Endothelial cell of umbilical vein (primary cell): ENCODE measurements around the gene TXNRD2. TPM values are rescaled to one million over a fixed set of nuclear protein-coding genes. Genes with fewer than 3 reads are reported as not detected.

ENCODE experiments used
- BruUV-seq: library from RNA; stranded (reverse); fragments of 400-500 nt; replicated peaks from 2 replicates; lab custom pipeline; 2021; lab: Mats Ljungman, UMichigan
- CTCF ChIA-PET: fragments of 300-600, 350-600 bp; sonication (Branson Sonifier 250); formaldehyde crosslinking; loops from one replicate; lab custom pipeline; 2021; ENCODE audit warnings: antibody characterized with exemption, inconsistent platforms; lab: Charles Lee
- POLR2A ChIA-PET: fragments of 300-600, 350-600 bp; sonication (Branson Sonifier 250); formaldehyde crosslinking; loops from one replicate; lab custom pipeline; 2021; ENCODE audit warnings: antibody characterized with exemption, inconsistent platforms; lab: Charles Lee
- DNase-seq: peaks from one replicate; pipeline ENCODE4 v3.0.0-alpha.2; 2011; ENCODE audit warnings: low read depth, low spot score
- FAIRE-seq: peaks from 2 replicates; lab custom pipeline; 2011; peaks lifted over from hg19 to GRCh38; lab: Jason Lieb, UNC
- H2AFZ ChIP-seq: 2 replicates; pipeline ENCODE4 v1.6.0; 2012; ENCODE audit warnings: low read depth, low read length, control low read depth, inconsistent platforms
- H3K27ac ChIP-seq: 2 replicates; pipeline ENCODE4 v1.5.1; 2011; ENCODE audit warnings: low read depth, mild to moderate bottlenecking, control low read depth, low read length, moderate library complexity; ENCODE audit not compliant: insufficient read depth
- H3K27me3 ChIP-seq, 2 experiments: 2 replicates each; pipeline versions ENCODE4 v1.6.0 to v1.6.1; 2011; ENCODE audit warnings: low read length in 2 of 2, mixed read lengths in 1 of 2; ENCODE audit not compliant: control insufficient read depth in 2 of 2, insufficient read depth in 2 of 2
- H3K36me3 ChIP-seq, 2 experiments: 2 replicates in 1 of 2; 3 replicates in 1 of 2; pipeline ENCODE4 v1.5.1; 2011; ENCODE audit warnings: low read length in 2 of 2, mild to moderate bottlenecking in 1 of 2, moderate library complexity in 1 of 2; ENCODE audit not compliant: control insufficient read depth in 2 of 2, insufficient read depth in 2 of 2; ENCODE audit errors: extremely low read depth in 1 of 2
- H3K4me1 ChIP-seq: 3 replicates; pipeline ENCODE4 v1.5.1; 2011; ENCODE audit warnings: mild to moderate bottlenecking, low read length; ENCODE audit not compliant: control insufficient read depth, insufficient read depth; ENCODE audit errors: extremely low read depth
- H3K4me2 ChIP-seq: 2 replicates; pipeline ENCODE4 v1.6.1; 2011; ENCODE audit warnings: low read length, control low read depth, mixed read lengths; ENCODE audit not compliant: insufficient read depth
- H3K4me3 ChIP-seq, 3 experiments: fragments of 200-600 bp in 1 of 3; sonication (generic), shearing (Covaris generic) in 1 of 3; replicated peaks in 1 of 3; 2 replicates each; pipeline ENCODE4 v1.5.1; 2011 to 2016; ENCODE audit warnings: control low read depth in 3 of 3, low read length in 3 of 3, mild to moderate bottlenecking in 2 of 3, inconsistent platforms in 1 of 3, low read depth in 1 of 3, moderate library complexity in 1 of 3; ENCODE audit not compliant: insufficient read depth in 1 of 3
- H3K79me2 ChIP-seq: 2 replicates; pipeline ENCODE4 v1.6.0; 2012; ENCODE audit warnings: low read length, inconsistent platforms; ENCODE audit not compliant: control insufficient read depth, insufficient read depth
- H3K9ac ChIP-seq: replicated peaks from 2 replicates; pipeline ENCODE3; 2011; ENCODE audit warnings: low read length, control low read depth; ENCODE audit not compliant: insufficient read depth; ENCODE audit errors: extremely low read depth
- H3K9me1 ChIP-seq: replicated peaks from 3 replicates; pipeline ENCODE4 v1.6.0; 2011; ENCODE audit warnings: mild to moderate bottlenecking, low read length; ENCODE audit not compliant: control insufficient read depth, insufficient read depth; ENCODE audit errors: extremely low read depth
- H3K9me3 ChIP-seq: replicated peaks from 2 replicates; pipeline ENCODE4 v1.5.1; 2012; ENCODE audit warnings: low read length, inconsistent platforms; ENCODE audit not compliant: control insufficient read depth, insufficient read depth
- H4K20me1 ChIP-seq: replicated peaks from 2 replicates; pipeline ENCODE3; 2011; ENCODE audit warnings: mild to moderate bottlenecking, low read length; ENCODE audit not compliant: control insufficient read depth, insufficient read depth; ENCODE audit errors: extremely low read depth
- CTCF ChIP-seq, 2 donors: IDR thresholded peaks; 1 replicate in 1 of 2; 2 replicates in 1 of 2; pipeline ENCODE4 v1.5.1; 2011; ENCODE audit warnings: low read length in 2 of 2, mild to moderate bottlenecking in 2 of 2, moderate library complexity in 2 of 2, control low read depth in 1 of 2, inconsistent platforms in 1 of 2, low read depth in 1 of 2; ENCODE audit not compliant: insufficient read depth in 1 of 2; ENCODE audit errors: extremely low read depth in 1 of 2
- EZH2 ChIP-seq: IDR thresholded peaks from 2 replicates; pipeline ENCODE4 v1.6.1; 2012; ENCODE audit warnings: borderline replicate concordance, low read depth, mild to moderate bottlenecking, moderate library complexity, low read length, inconsistent platforms; ENCODE audit not compliant: severe bottlenecking
- FOS ChIP-seq: IDR thresholded peaks from 2 replicates; pipeline ENCODE4 v1.6.1; 2011; ENCODE audit warnings: mild to moderate bottlenecking, low read length, moderate library complexity, borderline replicate concordance; ENCODE audit not compliant: insufficient read depth
- GATA2 ChIP-seq: IDR thresholded peaks from 2 replicates; pipeline ENCODE4 v1.7.0; 2011; ENCODE audit warnings: low read depth, mild to moderate bottlenecking, moderate library complexity, mixed read lengths, low read length; ENCODE audit not compliant: insufficient read length, insufficient read depth
- JUN ChIP-seq: IDR thresholded peaks from 2 replicates; pipeline ENCODE4 v1.6.1; 2011; ENCODE audit warnings: borderline replicate concordance, low read depth; ENCODE audit not compliant: insufficient read length, insufficient read depth
- MYC ChIP-seq: IDR thresholded peaks from one replicate; pipeline ENCODE4 v1.6.1; 2011; ENCODE audit warnings: mild to moderate bottlenecking, low read depth, low read length
- POLR2A ChIP-seq: IDR thresholded peaks from 2 replicates; pipeline ENCODE4 v1.6.1; 2012; ENCODE audit warnings: low read depth, mild to moderate bottlenecking, control low read depth, low read length
- POLR2AphosphoS5 ChIP-seq: IDR thresholded peaks from 2 replicates; pipeline ENCODE4 v1.6.1; 2012; ENCODE audit warnings: low read depth, mild to moderate bottlenecking, control low read depth, low read length, moderate library complexity; ENCODE audit not compliant: insufficient read depth
- dilution Hi-C: fragments of 300-500 bp; cut with MboI; formaldehyde crosslinking; loops from one replicate; pipeline ENCODE4 v1.15.0; 2019; ENCODE audit warnings: low sequenced_read_pairs; ENCODE audit not compliant: extremely low pct_ligation_motif_present
- intact Hi-C: fragments of 100-400 bp; cut with micrococcal nuclease; formaldehyde crosslinking; loops from one replicate; pipeline ENCODE4 v1.10.0; 2022
- polyA plus RNA-seq, 4 experiments: library from polyadenylated mRNA; depleted of rRNA in 3 of 4; stranded (reverse) in 3 of 4; unstranded in 1 of 4; fragments of >200 nt; gene quantifications; 2 replicates each; pipeline versions ENCODE4 v1.2.1 to v1.2.3, GENCODE V29; 2011 to 2012; ENCODE audit warnings: missing spikeins in 1 of 4
- total RNA-seq: library from RNA; stranded (reverse); gene quantifications from 2 replicates; pipeline ENCODE4 v1.2.3, GENCODE V29; 2021
- TF ChIP-seq, protein P1 (sequence below): IDR thresholded peaks from 2 replicates; pipeline ENCODE4 v1.6.1; 2011; ENCODE audit not compliant: insufficient read depth, insufficient read length

Gene TXNRD2
- total and polyA plus RNA-seq, 2 donors (not counting 3 experiments of a cell fraction or from before 2014, with no cell fraction given) = 211 to 440 TPM

DNA sequence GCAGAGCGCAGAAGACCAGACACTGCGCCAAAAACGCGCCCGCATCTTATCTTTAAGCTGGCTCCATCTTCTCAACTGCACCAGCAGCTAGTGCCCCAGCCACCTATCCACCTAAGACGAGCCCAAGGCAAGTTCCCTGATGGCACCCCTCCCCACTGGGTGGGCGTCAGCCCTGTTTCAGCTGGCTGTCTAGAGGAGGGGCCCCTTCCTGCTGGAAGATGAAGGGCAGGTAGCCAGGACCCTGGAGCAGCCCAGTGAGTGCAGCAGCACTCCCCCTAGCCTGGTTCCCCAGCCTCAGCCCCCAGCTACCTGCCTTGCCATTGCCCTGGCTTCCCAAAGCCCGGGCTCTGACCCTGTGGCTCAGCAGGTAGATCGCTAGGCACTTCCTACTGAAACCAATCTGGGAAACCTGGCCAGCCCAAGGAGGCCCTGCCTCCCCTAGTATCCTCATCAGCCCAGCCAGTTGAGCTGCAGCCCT, 46.8 kb upstream of the TXNRD2 start:
- no peaks in the 10 kb centered on the region for H4K20me1 ChIP-seq
- FAIRE-seq (no peak), DNase-seq (no peak)
- H3K4me2 ChIP-seq = no peak overlapping the region
- TF ChIP-seq, protein P1, sequence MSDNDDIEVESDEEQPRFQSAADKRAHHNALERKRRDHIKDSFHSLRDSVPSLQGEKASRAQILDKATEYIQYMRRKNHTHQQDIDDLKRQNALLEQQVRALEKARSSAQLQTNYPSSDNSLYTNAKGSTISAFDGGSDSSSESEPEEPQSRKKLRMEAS = no peak
- TF ChIP-seq POLR2AphosphoS5 (no peak), MYC (no peak), FOS (no peak), POLR2A (no peak), JUN (no peak), GATA2 (no peak), CTCF (IDR thresholded peaks at IDR 0.05; ENCODE audit: extremely low read depth in 1 of 2, insufficient read depth in 1 of 2, low read depth in 1 of 2, low read length in 2 of 2) (no peak), EZH2 (no peak)
- dilution Hi-C loops (no loop called here), intact Hi-C loops (no loop called here)
- H3K27ac ChIP-seq = no peak overlapping the region
- peaks cover 13% of the 10 kb centered on the region for H3K79me2 ChIP-seq
- peaks cover 26% of the 10 kb centered on the region for H3K4me1 ChIP-seq
- POLR2A ChIA-PET = no interaction called here
- no peaks in the 10 kb centered on the region for H3K9me3 ChIP-seq
- peaks cover 0 to 4% of the 10 kb centered on the region in 2 experiments for H3K36me3 ChIP-seq
- H3K9ac ChIP-seq = no peak overlapping the region
- BruUV-seq = no TSS peak
- H3K4me3 ChIP-seq = no peak overlapping the region
- CTCF ChIA-PET = interaction anchor here (1.4 to 2.3 kb wide), 2 partner anchors 10 to 25 kb away, joined by 3 to 18 read pairs; no protein-coding TSS in a partner anchor
- no peak overlapping the region for H2AFZ ChIP-seq
- no peaks in the 10 kb centered on the region for H3K27me3 ChIP-seq
- no peaks in the 10 kb centered on the region for H3K9me1 ChIP-seq
